AG04449 (cell line): Measurements from ENCODE around the gene MSI2.

Experiments
- CTCF ChIA-PET: fragments of 350-600 bp; formaldehyde crosslinking; extraction: SDS; loops from one replicate; lab custom pipeline; 2021; ENCODE audit warnings: antibody characterized with exemption; lab: Yijun Ruan, JAX
- POLR2A ChIA-PET: fragments of 400-600, 350-600 bp; formaldehyde crosslinking; extraction: SDS; loops from one replicate; lab custom pipeline; 2020; ENCODE audit warnings: antibody characterized with exemption, inconsistent platforms; lab: Yijun Ruan, JAX
- DNase-seq: peaks from one replicate; pipeline ENCODE4 v3.0.0-alpha.2; 2010; ENCODE audit warnings: low read depth, low spot score
- H3K4me3 ChIP-seq: 2 replicates; pipeline ENCODE4 v1.5.1; 2011; ENCODE audit warnings: low read depth, mild to moderate bottlenecking, control low read depth, low read length
- CTCF ChIP-seq: IDR thresholded peaks from one replicate; pipeline ENCODE4 v1.5.1; 2011; ENCODE audit warnings: mild to moderate bottlenecking, moderate library complexity, low read length, control low read depth, inconsistent platforms; ENCODE audit not compliant: insufficient read depth; ENCODE audit errors: missing control alignments

MSI2 gene

DNA sequence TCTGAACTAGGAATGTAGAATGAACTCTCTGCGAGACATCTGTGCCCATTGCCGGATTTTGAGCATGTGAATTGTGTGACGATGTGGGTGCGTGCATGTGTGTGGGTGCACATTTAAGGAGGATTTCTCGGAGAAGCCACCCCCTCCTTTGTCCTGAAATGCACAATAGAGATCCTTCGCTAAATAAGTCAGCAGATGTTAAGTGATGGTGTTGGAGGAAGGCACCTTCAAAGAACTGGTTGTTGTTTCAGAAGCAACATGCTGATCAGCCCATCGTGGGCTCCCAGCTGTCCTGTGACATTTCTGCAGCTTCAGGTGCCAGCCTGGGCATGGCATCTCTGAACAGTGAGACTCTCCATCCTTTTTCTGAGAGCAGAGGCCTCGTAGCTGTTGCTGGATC, 194.9 kb downstream of the MSI2 start:
- ChIA-PET CTCF (interaction anchor here (1.0 to 1.8 kb wide), 3 partner anchors 10 to 147 kb away, joined by 3 to 6 read pairs (median 3); no protein-coding TSS in a partner anchor), POLR2A (interaction anchor here (0.5 kb wide), 1 partner anchor 21 kb away, joined by 3 read pairs; no protein-coding TSS in a partner anchor)
- H3K4me3 ChIP-seq = no peak overlapping the region
- TF ChIP-seq CTCF = no peak
- no peak for DNase-seq

DNA sequence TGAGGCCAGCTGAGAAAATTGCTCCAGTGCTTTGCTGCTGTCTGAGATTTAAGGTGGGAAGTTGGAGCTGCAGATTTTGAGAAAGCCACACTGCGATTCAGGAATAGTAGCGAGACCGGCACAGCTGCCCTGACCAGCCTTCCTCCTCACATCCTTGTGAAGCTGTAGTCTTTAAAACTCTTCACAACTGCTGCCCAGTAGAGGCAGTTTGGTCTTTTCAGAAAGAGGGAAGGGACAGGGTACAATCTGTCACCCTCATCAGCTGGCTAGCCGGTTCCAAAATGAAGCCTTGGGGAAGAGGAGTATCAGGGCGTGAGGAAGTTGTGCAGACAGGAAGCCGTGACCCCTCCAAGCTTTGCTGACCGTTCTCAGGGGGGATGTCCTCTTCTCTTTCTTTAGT, 195.3 kb downstream of the MSI2 start:
- ChIA-PET POLR2A (interaction anchor here (0.5 to 0.6 kb wide), 2 partner anchors 21 to 138 kb away, joined by 3 to 4 read pairs; no protein-coding TSS in a partner anchor), CTCF (interaction anchor here (1.0 to 1.8 kb wide), 2 partner anchors 9 to 15 kb away, joined by 3 to 6 read pairs; no protein-coding TSS in a partner anchor)
- no peak overlapping the region for H3K4me3 ChIP-seq
- DNase-seq = no peak
- TF ChIP-seq CTCF = no peak

DNA sequence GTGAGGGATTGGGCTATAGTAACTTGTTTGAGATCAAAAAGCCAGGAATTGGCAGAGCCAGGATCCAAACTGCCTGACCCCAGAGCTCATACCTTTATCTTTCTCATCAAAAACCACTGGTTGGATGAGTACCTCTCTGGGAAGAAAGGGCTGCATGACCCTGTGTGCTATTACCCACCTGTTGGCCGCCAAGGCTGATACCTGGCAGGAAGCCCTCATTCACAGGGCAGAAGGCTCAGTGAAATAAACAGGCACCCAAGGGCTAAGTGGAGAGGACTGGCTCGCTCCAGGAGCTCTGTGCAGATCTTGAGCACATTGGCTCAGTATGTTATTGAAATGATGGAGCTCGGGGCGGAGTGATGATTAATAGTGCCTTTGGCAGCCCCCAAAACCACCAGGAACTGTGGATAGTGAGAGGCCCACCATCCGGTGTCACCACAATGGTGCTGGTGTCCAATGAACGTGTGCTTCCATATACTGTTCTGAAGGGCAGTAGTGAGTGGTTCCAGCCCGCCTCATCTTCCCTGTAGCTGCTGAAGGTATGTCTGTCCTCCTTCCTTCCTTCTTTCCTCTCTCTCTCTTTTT, 197.6 kb downstream of the MSI2 start:
- POLR2A ChIA-PET = no interaction called here

DNA sequence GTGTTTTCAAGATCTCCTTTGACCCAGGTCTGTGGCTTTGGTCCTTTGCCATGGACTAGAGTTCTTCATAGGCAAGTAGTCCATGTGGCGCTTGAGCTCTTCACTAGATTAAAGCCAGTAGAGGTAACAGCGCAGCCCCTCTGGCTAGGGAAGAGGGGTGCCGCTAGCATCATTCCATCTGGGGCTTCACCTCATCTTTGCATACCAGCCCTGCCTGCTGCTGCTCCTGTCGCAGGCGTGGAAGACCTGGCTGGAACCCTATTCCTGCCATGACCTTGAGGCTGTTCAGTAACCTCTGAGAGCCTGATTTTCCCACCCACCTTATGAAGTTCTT, 198.4 kb downstream of the MSI2 start:
- ChIA-PET POLR2A (no interaction called here), CTCF (interaction anchor here (0.7 to 1.5 kb wide), 2 partner anchors 11 to 211 kb away, joined by 3 to 4 read pairs; no protein-coding TSS in a partner anchor)
- no peak overlapping the region for H3K4me3 ChIP-seq
- DNase-seq = no peak
- no peak for TF ChIP-seq CTCF

More for the DNA sequence above, 197.6 kb downstream of the MSI2 start:
- DNase-seq = no peak
- H3K4me3 ChIP-seq = no peak overlapping the region
- CTCF ChIA-PET = interaction anchor here (1.5 kb wide), 1 partner anchor 12 kb away, joined by 4 read pairs; no protein-coding TSS in a partner anchor
- TF ChIP-seq CTCF = no peak

DNA sequence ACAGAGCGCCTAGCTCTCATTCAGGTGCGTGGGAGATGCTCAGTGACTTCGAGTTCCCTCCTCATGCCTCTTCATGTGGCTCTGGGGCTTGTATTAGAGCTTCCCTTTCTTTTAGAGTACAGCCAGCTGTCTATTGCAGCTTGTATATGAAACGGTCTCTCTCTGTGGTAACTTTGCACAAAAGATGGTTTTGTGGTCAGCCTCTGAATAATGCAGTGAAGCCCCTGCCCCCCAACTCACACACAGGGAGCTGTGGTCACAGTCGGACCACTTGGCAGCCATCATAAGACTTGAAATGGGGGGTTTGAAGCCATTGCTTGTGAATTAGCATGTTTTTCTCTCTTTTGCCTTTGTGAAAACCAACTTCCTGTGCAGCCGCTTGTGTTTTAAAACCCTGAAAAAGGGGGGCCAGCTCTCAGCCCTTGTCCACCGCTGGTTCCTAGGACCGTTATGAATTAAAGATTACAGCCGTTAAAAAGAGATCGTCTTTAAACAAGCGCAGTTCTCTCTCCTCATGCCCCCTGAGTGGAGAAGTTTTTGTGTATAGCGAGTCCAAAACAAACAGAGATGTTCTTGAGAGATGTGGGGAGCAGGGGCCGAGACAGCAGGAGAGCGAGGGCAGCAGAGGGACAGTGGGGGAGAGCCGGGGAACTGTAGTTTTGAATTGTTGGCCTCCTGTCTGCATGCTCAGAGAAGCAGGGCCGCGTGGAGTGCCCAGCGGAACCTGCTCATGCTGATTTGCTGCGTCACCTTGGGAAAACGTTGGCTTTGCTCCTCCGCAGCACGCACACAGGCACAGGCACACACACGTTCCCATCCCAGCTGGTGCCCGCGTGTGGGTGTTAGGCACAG, 199.0 kb downstream of the MSI2 start:
- no peak for DNase-seq
- no peak for TF ChIP-seq CTCF
- H3K4me3 ChIP-seq = no peak overlapping the region
- ChIA-PET POLR2A (no interaction called here), CTCF (interaction anchor here (0.7 to 1.5 kb wide), 2 partner anchors 11 to 212 kb away, joined by 3 to 4 read pairs; no protein-coding TSS in a partner anchor)

- ChIA-PET POLR2A (no interaction called here), CTCF (no interaction called here)
- TF ChIP-seq CTCF = no peak
Observed at GRCh38 chr17:57456622-57457021, 200.3 kb downstream of the MSI2 start.

More at GRCh38 chr17:57456622-57457021, 200.3 kb downstream of the MSI2 start:
- no peak overlapping the region for H3K4me3 ChIP-seq
- DNase-seq = no peak
